ENCODE results near the gene DQX1.
A peak's percentile ranks its signal among the peaks of the same experiment; 100 is the strongest.

DQX1 gene

DNA sequence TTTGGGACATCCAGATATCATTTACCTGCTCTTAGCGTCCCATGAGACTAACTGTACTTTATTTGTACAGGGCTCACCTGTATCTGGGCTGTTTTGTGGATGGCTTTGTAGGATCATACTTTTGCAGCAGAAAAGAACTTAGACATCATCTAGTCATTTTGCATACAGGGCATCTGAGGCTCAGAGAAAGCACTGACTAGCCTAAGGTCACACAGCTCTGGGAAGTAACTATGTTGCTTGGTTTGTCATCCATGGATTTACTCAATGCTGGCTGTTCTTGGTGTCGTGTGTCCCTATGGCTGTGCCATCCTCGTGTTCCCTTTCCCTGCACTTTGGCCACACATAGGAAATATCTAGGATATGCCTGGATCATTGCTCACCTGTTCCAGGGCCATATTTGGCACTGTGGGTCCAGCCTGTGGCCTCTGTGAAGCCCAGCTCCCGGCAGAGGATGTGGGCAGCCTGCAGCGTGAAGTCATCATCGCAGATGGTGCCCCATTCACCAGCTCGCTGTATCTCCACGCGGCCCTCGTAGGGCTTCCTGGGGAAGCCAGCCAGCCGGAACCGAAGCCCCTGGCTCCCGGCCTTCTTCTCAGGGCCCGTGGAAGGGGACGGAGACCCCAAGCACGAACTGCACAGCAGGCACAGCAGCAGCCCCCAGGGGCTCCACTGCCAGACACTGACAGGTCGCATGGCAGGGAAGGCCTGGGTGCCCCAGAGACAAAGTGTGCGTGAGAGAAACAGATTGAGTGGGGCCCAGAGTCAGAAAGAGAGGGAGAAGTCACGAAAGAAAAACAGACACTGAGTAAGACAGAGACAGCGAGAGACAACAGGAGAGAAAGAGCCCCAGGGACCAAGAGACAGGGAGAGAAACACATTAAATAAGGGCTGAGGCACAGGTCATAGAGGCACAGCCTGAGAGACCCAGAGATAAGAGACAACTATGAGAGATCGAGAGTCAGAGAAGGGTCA is 26.2 kb upstream of the DQX1 start:
- TF ChIP-seq, protein P1, sequence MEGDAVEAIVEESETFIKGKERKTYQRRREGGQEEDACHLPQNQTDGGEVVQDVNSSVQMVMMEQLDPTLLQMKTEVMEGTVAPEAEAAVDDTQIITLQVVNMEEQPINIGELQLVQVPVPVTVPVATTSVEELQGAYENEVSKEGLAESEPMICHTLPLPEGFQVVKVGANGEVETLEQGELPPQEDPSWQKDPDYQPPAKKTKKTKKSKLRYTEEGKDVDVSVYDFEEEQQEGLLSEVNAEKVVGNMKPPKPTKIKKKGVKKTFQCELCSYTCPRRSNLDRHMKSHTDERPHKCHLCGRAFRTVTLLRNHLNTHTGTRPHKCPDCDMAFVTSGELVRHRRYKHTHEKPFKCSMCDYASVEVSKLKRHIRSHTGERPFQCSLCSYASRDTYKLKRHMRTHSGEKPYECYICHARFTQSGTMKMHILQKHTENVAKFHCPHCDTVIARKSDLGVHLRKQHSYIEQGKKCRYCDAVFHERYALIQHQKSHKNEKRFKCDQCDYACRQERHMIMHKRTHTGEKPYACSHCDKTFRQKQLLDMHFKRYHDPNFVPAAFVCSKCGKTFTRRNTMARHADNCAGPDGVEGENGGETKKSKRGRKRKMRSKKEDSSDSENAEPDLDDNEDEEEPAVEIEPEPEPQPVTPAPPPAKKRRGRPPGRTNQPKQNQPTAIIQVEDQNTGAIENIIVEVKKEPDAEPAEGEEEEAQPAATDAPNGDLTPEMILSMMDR (IDR thresholded peaks at IDR 0.05): no peak

DNA sequence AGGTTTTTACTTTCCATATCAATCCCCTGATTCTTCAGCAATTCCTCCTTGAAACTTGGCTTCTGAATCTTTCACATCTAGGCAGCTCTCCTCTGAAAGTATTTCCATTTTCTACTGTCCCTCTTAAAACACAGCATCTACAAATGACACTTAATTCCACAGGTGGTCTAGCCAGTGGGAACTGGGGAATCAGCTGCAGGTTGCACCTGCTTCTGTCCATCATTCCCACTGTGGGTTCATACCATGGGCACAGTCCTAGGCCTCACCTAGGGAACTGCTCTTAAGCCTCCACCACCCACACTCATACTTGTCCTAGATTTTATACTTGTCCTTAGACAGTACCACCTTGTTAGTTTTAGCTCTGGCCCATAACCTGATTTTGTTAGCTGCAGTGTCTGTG is 25.5 kb upstream of the DQX1 start:
- TF ChIP-seq, protein P1 (IDR thresholded peaks at IDR 0.05): no peak

DNA sequence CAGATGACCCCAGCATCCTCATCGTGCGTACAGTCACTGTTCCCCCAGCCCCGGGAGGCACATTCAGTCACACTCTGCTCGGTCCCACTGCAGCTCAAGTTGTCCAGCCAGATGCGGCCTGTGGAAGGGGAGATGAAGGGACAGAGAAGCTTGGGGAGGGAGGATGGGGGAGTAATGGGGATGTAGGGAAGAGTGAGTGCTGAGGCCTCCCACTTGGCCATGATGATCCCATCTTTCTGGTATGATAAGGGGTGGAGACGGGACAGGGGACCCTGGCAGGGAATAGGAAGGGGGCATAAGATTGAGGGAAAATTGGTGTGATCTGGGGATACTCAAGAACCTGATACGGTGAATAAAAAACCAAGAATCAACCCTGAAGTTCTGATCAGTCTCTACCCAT is 24.2 kb upstream of the DQX1 start:
- TF ChIP-seq, protein P1 (IDR thresholded peaks at IDR 0.05): no peak

DNA sequence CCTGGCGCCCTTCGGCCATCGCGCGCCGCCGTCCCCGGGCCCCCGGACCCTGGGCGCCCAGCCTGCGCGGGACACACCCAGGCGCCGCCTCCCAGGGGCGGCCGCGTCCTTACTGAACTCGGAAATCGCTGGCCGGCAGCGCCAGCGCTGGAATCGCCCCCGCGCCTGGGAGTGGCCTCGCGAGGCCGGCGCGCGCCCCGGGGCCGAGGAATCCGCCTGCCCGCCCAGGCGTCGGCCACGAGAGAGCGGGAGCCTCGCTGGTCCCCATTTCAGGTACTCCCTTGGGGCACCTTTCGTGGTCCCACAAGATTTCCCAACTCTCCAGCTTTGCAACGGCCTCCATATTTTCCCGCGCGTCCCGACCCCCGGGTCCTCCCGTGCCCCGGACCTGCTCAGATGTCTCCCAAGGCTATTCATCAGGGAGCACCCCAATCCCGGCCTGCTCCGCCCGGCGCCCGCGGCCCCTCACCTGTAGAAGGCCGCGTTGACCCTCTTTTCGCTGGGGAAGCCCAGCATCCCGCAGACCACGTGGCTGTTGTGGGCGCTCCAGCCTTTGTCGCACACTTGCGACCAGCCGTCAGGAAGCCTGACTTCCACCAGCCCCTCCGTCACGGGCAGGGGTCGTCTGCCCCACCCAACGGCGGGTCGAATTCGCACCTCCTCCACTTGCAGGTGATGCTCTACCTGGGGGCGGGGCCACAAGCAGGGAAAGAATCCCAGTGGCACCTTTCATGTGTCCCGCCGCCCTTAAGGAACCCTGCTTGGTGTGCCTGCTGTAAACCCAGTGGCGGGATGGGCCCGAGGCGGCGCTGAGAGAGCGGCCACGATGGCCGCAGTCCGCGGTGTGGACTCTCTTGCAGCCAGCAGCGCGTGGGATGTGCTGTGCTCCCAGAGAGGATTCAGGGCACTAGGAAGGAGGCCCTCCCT is 23.1 kb upstream of the DQX1 start:
- TF ChIP-seq, protein P1 (IDR thresholded peaks at IDR 0.05): no peak

DNA sequence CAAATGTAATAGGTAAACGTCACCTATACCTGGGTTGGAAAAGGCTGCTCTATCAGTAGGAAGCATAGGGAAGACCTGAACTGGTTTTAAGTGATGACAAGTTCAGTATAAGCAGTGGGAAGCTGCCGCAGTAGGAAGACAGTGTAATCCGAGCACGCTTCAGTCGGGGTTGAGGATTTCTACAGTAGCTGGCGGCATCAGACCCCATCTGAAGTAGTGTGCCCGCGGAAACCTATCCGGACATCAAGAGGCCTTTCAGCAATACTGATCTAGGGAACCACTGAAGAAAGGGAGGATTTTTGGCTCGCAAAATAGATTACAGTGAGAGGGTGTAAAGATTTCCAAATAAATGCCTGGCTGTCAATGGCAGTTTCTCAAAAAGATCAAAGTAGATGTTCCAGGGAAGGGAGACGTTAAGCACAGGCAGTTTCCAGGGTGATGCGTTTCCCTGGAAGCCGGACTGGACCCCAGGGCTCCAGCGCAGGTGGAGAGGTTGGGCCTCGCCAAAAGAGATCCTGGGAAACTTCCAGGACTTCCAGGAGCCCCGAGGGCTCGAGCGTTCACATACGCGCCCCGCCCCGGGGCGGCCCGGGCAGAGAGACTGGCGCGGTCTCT is 22.4 kb upstream of the DQX1 start:
- TF ChIP-seq, protein P1 (IDR thresholded peaks at IDR 0.05): no peak

DNA sequence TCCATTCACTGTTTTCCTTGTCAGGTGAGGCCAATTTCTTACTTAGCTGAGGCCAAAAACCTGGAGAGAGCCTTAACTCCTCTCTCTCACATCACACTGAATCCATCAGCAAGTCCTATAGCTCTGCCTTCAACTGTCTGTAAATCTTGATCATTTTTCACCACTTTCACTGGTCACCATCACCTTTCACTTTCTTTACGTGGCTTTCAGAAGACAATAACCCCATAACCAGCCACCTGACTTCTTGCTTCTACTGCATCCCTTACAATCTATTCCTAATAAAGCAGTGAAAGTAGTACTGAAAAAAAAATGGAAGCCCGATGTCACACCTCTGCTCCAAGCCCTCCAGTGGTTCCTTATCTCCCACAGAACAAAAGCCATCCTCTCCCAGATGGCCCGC is 20.0 kb upstream of the DQX1 start:
- TF ChIP-seq, protein P1 (IDR thresholded peaks at IDR 0.05): no peak

DNA sequence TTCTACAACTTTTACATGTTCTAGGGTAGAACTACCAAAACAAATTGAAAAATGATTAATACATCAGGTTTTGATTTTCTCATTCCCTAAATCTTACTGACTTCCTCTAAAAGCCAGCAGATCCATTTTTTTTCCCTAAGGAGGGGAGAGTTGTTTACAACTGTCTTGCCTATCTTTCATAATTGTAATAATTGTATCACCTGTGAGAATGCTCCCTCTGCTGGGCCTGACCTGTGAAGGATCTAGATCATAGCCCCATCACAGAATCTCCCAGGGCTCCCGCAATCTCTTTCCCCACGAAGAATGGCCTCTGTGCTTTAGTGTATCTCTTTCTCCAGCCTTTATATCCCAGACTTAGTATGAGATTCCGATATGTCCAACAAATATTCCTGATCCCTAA is 18.6 kb upstream of the DQX1 start:
- TF ChIP-seq, protein P1 (IDR thresholded peaks at IDR 0.05): peak; percentile 18; the same call in 1 of the 2 replicates
